ENCODE results near the gene ZDHHC17.
"Not testable (repeated sequence)": the region's sequence is repeated elsewhere in the genome, so short reads cannot be mapped to it uniquely, and the experiment has no call there.

ZDHHC17 gene

GRCh38 chr12:76763746-76764675, at the start of gene ZDHHC17:
Gene ZDHHC17 (plus strand): TSS chr12:76764115. CDS start chr12:76764237, 122 bp downstream.
- peak; percentile 89 to 90 for ATAC-seq

- ATAC-seq, result no peak
Measured at GRCh38 chr12:76714415-76714814, 49.5 kb upstream of the ZDHHC17 start.

- no peak for ATAC-seq
Measured at GRCh38 chr12:76714861-76715260, 49.1 kb upstream of the ZDHHC17 start.

DNA sequence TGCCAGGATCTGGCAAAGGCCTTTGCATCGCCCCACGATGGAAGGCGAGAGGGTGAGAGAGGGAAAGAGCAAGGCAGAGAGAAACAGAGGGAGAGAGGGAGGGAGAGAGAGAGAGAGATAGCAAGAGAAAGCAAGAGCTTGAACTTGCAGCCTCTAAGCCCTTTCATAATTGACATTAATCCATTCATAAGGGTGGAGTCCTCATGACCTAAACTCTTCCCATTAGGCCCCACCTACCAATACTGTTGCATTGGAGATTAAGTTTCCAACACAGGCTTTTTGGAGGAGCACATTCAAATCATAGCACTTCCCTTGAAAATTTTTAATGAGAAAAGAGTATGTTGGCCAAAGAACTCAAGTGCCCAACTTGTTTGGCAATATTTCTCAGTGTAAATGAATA, 48.6 kb upstream of the ZDHHC17 start:
- no peak for ATAC-seq

- ATAC-seq, result no peak
Measured at GRCh38 chr12:76717314-76717713, 46.6 kb upstream of the ZDHHC17 start.

GRCh38 chr12:76719171-76720041, 44.5 kb upstream of the ZDHHC17 start:
- ATAC-seq, result no peak

DNA sequence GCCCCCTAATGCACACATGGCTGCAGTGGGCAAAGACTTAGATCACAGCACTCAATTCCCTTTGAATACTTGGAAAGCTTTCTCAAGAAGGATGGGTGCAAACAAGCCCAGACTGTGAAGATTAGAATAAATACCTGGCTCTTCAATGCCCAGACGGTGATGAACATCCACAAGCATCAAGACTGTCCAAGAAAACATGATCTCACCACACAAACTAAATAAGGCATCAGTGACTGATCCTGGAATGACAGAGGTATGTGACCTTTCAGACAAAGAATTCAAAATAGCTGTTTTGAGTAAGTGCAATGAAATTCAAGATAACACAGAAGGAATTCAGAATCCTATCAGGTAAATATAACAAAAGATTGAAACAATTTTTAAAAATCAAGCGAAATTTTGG, 43.8 kb upstream of the ZDHHC17 start:
- no peak for ATAC-seq

DNA sequence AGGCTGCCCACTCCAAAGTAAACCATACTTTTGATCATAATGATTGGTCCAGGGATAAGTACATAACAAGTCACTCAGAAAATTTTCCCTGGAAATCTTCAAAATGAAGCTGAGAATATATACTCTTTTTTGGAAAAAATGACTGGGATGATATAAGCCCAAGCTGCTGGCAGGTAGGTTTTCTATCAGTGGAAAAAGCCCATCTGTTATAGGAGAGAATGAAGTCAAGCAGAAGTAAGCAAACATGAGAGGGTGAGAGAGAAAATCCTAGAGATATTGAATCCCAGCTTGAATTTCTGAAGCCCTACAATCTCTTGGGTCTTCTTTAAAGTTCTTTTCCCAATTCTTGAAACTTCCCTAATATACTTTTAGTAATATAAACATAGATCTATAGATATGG, 37.3 kb upstream of the ZDHHC17 start:
- ATAC-seq, result no peak

DNA sequence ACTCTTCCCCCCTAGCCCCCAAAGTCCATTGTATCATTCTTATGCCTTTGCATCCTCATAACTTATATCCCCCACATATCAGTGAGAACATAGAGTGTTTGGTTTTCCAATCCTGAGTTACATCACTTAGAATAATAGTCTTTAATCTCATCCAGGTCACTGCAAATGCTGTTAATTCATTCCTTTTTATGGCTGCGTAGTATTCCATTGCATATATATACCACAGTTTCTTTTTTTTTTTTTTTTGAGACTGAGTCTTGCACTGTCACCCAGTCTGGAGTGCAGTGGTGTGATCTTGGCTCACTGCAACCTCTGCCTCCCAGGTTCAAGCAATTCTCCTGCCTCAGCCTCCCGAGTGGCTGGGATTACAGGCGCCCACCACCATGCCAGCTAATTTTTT, 31.7 kb upstream of the ZDHHC17 start:
- not testable (repeated sequence) for ATAC-seq

DNA sequence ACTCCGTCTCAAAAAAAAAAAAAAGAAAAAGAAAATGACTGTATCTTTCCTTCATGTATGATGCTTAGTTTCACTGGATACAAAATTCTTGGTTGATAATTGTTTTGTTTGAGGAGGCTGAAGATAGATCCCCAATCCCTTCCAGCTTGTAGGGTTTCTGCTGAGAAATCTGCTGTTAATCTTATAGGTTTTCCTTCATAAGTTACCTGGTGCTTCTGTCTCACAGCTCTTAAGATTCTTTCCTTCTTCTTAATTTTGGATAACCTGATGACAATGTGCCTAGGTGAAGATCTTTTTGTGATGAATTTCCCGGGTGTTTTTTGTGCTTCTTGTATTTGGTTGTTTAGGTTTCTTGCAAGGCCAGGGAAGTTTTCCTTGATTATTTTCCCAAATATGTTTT, 26.2 kb upstream of the ZDHHC17 start:
- ATAC-seq, result not testable (repeated sequence)

DNA sequence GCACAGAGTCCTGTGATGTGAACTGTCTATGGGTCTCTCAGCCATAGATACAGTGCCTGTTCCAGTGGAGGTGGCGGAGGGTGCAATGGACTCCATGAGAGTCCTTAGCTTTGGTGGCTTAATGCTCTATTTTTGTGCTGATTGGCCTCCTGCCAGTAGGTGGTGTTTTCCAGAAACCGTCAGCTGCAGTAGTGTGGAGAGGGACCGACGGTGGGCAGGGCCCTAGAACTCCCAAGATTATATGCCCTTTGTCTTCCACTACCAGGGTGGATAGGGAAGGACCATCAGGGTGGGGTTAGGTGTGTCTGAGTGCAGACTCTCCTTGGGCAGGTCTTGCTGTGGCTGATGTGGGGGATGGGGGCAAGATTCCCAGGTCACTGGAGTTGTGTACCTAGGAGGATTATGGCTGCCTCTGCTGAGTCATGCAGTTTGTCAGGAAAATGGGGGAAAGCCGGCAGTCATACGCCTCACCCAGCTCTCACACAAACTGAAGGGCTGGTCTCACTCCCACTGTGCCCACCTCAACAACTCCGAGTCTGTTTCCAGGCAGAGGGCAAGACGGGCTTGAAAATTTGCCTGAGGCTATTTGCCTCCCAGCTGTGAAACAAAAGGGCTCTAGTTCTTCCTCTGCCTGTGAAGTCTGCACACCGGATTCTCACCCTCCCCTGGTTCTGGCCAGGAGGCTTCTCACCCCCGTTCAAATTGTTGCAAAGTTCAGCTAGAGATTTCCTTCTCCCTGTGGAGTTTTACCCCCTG, 24.9 kb upstream of the ZDHHC17 start:
- no peak for ATAC-seq

GRCh38 chr12:76739896-76740295, 24.0 kb upstream of the ZDHHC17 start:
- ATAC-seq, result no peak

DNA sequence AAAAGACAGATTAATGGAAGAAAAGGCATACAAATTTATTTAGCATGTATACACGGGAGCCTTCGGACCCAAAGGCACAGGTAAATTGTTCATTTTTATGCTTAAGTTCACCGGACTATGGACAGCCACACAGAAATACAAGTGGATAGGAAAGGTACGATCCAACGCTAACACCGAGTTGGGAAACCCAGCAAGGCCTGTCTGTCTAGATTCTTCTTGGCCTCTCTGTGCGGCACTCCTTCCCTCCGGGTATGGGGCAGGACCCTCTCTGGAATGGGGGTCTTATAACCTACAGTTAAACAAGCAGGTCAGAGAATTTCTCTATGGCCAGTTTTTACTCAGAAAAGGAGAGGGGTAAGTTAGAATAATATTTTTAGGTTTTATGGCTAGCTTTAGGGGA, 23.4 kb upstream of the ZDHHC17 start:
- ATAC-seq, result no peak

DNA sequence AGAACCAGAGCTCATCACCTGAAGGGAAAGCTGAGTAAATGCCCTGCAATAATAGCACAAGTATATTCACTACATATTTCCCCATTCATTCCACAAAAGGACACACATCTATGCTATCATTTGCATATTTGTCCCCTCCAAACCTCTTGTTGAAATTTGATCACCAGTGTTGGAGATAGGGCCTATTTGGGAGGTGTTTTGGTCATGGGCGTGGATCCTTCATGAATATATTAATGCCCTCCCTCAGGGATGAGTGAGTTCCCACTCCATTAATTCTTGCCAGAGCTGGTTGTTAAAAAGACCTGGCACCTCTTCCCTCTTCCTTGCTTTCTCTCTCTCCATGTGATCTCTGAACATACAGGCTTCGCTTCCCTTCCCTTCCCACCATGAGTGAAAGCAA, 18.6 kb upstream of the ZDHHC17 start:
- ATAC-seq, result no peak

DNA sequence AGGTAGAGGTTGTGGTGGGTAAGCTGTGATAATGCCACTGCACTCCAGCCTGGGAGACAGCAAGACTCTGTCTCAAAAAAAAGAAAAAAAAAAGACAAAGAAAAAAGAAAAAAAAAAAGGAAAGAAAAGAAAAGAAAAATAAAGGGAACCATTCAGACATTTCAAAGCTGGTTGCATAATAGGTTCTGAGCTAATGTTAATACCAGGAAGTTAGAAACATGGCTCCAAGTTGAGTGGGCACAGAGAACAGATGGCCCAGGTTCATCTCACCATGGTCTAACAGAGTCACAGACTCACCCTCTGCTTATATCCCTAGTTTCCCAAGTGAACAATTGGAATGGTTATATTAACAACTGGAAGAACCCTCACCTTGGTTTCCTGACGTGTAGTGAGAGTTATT, 17.4 kb upstream of the ZDHHC17 start:
- no peak for ATAC-seq

DNA sequence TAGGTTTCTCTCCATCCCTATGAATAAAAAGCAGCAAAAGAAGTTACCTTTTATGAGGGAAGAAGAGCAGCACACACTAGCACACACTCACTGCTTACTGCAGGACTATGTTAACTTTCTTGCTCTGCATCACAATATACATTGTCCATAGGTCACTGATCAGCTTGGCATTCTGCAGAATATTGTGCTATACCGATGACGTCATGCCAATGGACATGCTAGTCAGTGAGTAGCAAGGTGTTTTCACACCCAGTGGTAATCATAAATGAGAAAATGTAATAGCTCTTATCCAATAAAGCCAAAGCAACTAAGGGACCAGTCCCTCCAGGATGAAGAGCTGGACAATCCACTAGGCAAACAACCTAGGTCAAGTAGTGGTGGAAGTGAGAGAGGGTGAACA, 16.7 kb upstream of the ZDHHC17 start:
- ATAC-seq, result no peak

- no peak for ATAC-seq
Measured at GRCh38 chr12:76755829-76756379, 8.0 kb upstream of the ZDHHC17 start.

DNA sequence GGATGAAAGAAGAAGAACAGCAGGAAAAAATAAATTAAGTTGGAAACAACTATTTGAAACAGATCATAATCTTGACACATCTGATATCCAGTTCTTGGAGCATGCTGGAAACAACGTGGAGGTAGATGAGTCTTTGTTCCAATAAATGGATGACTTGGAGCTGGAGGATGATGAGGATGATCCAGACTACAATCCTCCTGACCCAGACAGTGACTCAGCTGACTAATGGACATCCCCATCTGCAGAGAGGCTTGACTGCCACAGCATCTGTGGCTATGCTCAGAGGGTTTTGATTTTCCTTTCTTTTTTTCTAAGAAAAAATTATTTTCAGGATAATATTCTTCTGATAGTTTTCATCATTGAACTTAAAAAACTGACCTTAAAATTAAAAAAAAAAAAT, 6.2 kb upstream of the ZDHHC17 start:
- ATAC-seq, result no peak

DNA sequence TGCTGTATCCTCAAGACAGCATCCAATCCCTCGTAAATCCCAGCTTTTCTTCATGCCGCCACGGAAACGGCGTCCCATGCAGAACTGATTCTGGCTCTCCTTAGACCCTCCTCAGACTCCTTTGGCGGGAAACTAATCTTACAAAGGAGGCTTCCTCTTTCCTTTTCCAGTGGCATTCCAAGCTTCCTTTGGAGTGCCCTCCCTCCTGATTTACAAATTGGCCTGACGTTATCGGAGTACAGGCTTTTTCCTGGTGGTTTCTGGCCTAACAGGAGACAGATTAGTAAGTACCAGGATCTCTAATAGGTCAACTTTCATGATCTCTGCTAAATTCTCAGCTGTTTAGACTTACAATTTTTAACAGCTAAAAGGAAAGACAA, 1.3 kb upstream of the ZDHHC17 start:
- no peak for ATAC-seq

DNA sequence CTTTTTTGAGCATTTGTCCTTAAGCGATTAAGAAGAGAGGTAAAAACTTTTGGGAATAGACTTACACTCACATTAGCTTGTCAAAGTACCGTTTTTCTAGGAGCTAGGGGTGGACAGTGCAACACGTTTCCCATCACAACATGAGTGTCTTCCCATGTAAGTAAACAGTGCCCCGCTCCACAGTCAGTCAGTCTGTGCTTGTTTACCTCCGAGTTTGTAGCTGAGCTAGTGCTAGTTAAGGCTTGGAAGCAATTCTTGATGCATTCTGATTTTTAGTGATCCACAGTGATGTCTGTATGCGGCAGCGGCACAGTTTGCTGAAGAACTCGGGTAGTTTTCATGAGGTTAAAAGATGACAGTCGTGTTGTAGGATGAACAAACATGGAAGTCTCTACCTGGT, 941 bp downstream of the ZDHHC17 start:
- no peak for ATAC-seq

- no peak for ATAC-seq
Measured at GRCh38 chr12:76765598-76765997, 1.7 kb downstream of the ZDHHC17 start.

DNA sequence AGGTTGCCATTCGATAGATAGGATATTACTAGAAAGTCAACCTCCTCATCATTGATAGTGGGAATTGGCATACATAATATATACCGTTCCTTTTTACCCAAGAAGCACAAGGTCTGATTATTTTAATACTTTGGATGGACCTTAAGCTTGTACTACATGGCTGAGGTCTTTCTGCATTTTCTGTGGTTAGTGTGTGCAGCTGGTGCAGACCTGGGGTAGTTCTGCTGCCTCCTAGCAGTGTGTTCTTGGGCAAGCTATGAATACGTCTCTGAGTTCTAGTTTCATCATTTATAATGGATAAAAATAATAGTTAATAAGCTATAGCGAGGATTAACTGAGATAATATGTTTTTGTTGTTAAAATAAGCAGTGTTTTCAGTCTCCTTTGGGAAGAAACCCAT, 2.2 kb downstream of the ZDHHC17 start:
- no peak for ATAC-seq

- ATAC-seq, result no peak
Measured at GRCh38 chr12:76768576-76768975, 4.7 kb downstream of the ZDHHC17 start.

All from activated CD4-positive, CD25-positive, alpha-beta regulatory T cell treated with anti-CD3 and anti-CD28 coated beads, Interleukin-2, amount 50 U/mL, for 24 hours (primary cell).